VCaP (cell line): ENCODE measurements around the gene CLCN2.
A peak's percentile ranks its signal among the peaks of the same experiment; 100 is the strongest.

ENCODE experiments used
- H3K27ac ChIP-seq: fragments of 450-650 bp; 2 replicates; pipeline ENCODE4 v1.5.1; 2017
- TF ChIP-seq, protein P1 (sequence below): fragments of 450-650 bp; conservative IDR thresholded peaks from 2 replicates; pipeline ENCODE4 v1.5.1; 2017; ENCODE audit warnings: mild to moderate bottlenecking, moderate library complexity

CLCN2 gene

DNA sequence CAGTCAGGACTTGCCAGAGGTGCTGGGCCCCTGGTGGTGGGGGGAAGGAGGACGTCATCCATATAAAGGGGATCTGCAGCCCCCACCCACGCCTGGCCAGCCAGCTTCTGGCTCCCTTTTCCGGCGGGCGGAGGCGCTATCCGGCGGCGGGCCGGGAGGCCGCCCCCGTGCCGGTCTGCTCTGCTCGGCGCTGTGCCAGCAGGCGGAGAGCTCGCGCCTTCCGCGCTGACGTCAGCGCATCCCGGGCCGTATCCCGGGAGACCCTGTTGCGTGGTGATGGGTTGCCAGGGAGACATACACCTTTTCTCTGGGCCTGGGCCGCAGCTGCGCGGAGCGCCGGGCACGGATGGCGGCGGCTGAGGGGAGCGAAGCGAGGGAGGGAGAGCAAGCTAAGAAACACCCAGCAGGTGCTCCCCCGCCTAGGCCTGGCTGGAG is 22.9 kb downstream of the CLCN2 start:
- H3K27ac ChIP-seq, result no peak overlapping the region
- TF ChIP-seq, protein P1, sequence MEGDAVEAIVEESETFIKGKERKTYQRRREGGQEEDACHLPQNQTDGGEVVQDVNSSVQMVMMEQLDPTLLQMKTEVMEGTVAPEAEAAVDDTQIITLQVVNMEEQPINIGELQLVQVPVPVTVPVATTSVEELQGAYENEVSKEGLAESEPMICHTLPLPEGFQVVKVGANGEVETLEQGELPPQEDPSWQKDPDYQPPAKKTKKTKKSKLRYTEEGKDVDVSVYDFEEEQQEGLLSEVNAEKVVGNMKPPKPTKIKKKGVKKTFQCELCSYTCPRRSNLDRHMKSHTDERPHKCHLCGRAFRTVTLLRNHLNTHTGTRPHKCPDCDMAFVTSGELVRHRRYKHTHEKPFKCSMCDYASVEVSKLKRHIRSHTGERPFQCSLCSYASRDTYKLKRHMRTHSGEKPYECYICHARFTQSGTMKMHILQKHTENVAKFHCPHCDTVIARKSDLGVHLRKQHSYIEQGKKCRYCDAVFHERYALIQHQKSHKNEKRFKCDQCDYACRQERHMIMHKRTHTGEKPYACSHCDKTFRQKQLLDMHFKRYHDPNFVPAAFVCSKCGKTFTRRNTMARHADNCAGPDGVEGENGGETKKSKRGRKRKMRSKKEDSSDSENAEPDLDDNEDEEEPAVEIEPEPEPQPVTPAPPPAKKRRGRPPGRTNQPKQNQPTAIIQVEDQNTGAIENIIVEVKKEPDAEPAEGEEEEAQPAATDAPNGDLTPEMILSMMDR, result no peak

DNA sequence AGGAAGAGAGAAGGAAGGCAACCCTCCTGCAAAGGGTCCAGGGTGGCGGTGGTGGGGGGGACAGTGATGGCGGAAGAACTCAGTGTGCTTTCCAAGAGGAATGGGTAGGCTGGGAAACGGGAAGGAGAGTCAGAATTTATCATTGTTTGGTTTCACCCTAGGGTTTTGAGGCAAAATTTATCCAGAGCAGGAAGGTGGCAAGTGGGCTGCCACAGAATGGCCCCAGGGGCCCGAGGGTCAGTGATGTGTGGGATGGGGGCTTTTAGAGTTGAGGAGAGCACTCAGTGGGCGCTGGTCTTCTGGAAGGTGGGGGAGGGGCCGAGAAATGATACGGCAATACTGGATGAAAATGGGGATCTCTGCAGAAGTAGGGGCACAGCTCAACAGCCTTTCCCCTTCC is 23.4 kb downstream of the CLCN2 start:
- no peak overlapping the region for H3K27ac ChIP-seq
- TF ChIP-seq, protein P1, result no peak

DNA sequence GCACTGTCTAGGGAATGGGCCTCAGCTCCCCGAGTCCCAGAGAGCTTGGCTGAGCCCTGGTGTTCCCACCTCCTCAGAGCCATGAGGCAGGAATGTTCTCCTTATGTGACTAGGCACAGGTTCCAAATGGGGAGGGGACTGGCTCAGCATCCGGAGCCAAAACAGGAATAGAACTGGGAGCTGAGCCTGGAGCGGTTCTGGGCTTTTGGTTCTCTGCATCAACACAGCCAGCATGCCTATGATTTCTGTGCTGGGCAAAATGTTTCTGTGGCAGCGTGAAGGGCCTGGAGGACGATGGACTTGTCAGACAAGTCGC is 24.0 kb downstream of the CLCN2 start, which contains the start of gene FAM131A:
Gene FAM131A, plus strand, starts transcription at position 202 of the 316 bp plus-strand sequence. Its CDS starts 31 bp downstream, at position 233.
- TF ChIP-seq, protein P1, result no peak
- peak within 1 kb of the TSS; percentile 81 for H3K27ac ChIP-seq

DNA sequence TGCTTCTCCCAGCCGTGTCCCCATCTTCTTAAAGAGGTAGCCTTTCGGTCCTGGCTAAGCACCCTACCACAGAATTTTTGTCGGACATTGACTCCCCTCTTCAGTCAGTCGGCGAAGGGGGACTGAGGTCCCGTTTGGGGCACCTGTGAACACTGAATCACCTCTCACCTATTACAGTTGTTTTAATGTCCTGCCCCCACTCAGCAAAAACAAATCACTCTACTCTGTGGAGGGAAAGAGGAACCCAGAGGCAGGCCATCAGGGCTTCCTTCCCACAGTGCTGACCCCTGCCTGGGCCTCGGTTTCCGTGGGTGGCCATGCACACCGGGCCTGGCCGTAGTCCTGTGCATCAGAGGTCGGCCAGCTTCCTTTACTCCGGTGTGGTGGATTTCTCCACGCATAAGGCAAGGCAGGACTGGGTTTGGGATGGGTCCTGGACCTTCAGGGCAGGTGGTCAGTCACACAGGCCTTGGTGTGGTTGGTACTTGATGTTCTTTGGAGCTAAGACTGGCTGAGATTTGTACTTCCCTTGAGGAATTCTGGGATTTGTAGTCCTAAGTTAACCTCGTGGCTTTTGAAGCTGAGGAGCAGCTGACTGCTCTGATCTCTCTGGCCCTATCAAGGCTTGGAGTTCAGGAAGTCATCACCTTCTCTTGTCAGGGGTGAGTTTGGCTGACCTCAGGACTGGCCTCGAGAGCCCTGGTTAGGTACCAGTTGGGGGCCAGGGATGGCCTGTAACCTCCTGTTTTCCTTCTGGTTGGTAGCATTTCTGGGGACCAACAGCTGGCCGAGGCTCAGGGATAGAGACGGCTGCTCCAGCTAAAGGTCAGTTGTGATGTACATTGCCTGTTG is 24.6 kb downstream of the CLCN2 start:
- peak overlapping the region; percentile 81 for H3K27ac ChIP-seq
- TF ChIP-seq, protein P1, result no peak

DNA sequence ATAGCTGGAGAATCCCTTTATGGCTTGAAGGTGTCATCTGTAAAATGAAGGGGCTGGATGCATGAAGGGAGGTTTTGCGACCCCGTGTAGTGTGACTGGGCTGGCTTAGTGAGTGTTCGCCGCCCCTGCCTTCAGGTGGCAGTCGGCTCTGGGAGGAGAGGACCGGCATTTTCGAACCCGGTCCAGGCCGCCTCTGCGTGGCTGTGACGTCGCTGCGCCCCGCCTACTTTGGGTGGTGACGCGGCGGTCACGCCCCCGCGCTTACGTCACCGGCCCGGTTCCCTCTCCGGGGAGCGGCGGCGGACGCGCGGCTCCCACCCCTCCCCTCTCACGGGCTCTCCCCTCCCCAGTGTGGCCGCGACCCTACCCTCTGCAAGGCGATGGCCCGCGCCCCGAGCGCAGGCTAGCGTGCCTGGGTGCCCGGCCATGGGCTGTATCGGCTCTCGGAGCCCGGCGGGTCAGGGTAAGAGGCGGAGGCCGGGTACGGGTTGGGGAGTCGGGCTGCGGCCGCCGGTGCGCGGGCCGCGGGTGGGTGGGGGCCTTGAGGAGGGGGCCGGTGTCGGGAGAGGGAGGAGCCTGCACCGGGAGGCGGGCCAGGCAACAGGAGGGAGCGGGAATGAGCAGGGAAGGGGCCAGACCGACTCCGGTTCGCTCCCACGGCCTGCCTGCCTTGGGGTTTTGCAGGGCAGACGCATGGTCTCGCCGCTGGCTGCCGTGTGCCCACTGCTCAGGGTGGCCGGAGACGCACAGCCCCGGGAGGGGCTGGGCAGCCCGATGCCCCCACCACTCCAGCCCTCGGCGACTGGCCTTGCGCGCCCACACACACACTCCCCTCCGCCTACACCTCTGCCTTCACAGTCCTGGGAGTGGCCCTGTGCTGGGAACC is 25.5 kb downstream of the CLCN2 start:
- H3K27ac ChIP-seq, result peak overlapping the region; percentile 81
- TF ChIP-seq, protein P1, result no peak

DNA sequence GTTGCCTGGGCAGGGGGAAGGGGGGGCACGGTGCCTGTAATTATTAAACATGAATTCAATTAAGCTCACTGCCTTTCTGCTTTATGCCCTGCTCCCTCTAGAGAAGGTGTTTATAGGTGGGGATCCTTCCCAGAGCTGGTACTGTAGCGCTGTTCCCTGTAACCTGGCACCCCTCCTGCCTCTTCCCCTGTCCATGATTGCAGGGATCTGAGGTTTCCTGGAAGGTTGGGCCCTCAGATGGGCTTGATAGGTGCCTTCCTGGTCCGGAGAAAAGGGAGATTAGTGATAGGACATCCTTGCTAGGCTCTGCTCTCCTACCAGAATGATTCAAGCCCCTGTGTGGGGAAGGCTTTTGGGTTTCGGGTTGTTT is 26.1 kb downstream of the CLCN2 start:
- peak overlapping the region; percentile 81 for H3K27ac ChIP-seq

More for the DNA sequence above, 26.1 kb downstream of the CLCN2 start:
- TF ChIP-seq, protein P1, result no peak
